Rectal smooth muscle tissue (tissue), 1 donor: ENCODE results near the gene WBP2.

Source experiments
- H3K27ac ChIP-seq: one replicate; pipeline ENCODE4 v1.7.0; 2013; ENCODE audit warnings: low read depth, low read length, inconsistent platforms
- H3K27me3 ChIP-seq: one replicate; pipeline ENCODE4 v1.7.0; 2013; ENCODE audit warnings: low read length; ENCODE audit not compliant: control insufficient read depth, insufficient read depth
- H3K36me3 ChIP-seq: one replicate; pipeline ENCODE4 v1.7.0; 2013; ENCODE audit warnings: low read length; ENCODE audit not compliant: control insufficient read depth, insufficient read depth
- H3K4me1 ChIP-seq: one replicate; pipeline ENCODE4 v1.7.0; 2013; ENCODE audit warnings: low read length; ENCODE audit not compliant: control insufficient read depth, insufficient read depth
- H3K4me3 ChIP-seq: one replicate; pipeline ENCODE4 v1.7.0; 2013; ENCODE audit warnings: low read length
- H3K9ac ChIP-seq: one replicate; pipeline ENCODE4 v1.7.0; 2013; ENCODE audit warnings: low read length

The WBP2 gene

GRCh38 chr17:75834279-75834920 is 20.7 kb downstream of the WBP2 start:
- Histone ChIP-seq H3K4me1 (no peaks in the 10 kb centered on the region), H3K27ac (no peak overlapping the region), H3K4me3 (no peak overlapping the region), H3K36me3 (peaks cover 9% of the 10 kb centered on the region), H3K9ac (no peak overlapping the region), H3K27me3 (no peaks in the 10 kb centered on the region)

DNA sequence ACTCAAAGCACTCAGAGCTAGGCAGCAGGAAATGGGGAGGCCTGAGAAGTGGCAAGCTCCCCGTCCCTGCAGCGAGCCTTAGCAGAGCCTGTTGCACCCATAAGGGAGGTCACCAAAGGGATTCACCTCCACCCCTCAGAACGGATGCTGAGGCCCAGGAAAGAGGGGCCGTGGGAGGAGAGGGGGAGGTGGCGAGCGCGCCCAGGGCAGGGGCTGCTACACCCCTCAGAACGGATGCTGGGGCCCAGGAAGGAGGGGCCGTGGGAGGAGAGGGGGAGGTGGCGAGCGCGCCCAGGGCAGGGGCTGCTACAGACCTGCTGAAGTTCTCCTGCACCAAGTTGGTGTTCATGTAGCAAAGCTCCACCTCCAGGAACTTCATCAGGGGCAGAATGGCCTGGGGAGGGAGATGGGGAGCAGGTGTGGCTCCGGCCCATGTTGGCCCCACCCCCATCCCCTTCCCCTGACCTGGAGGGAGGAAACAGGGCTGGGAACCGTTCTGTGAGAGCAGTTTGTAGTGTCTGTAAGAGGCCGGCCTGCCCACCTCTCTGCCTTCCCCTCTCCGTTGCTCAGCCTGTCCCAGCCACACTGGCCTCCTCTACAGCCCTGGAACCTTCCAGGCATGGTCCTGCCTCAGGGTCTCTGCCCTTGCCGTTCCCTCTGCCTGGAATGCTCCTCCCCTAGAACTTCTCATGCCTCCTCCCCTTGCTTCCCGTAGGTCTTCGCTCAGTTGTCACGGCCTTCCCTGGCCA is 22.3 kb downstream of the WBP2 start:
- Histone ChIP-seq H3K27me3 (no peaks in the 10 kb centered on the region), H3K36me3 (peaks cover 8% of the 10 kb centered on the region), H3K4me3 (no peak overlapping the region), H3K4me1 (peaks cover 5% of the 10 kb centered on the region), H3K27ac (peak overlapping the region; percentile 75), H3K9ac (no peak overlapping the region)

- no peak overlapping the region for H3K9ac ChIP-seq
- peak overlapping the region; percentile 75 for H3K27ac ChIP-seq
- peaks cover 6% of the 10 kb centered on the region for H3K36me3 ChIP-seq
- peaks cover 5% of the 10 kb centered on the region for H3K4me1 ChIP-seq
- H3K4me3 ChIP-seq: no peak overlapping the region
- H3K27me3 ChIP-seq: no peaks in the 10 kb centered on the region
Observed at GRCh38 chr17:75832164-75832651, 22.9 kb downstream of the WBP2 start.

GRCh38 chr17:75831032-75831571 is 24.0 kb downstream of the WBP2 start:
- peaks cover 5% of the 10 kb centered on the region for H3K4me1 ChIP-seq
- H3K27ac ChIP-seq: no peak overlapping the region
- H3K4me3 ChIP-seq: no peak overlapping the region
- H3K27me3 ChIP-seq: no peaks in the 10 kb centered on the region
- peaks cover 6% of the 10 kb centered on the region for H3K36me3 ChIP-seq
- no peak overlapping the region for H3K9ac ChIP-seq

GRCh38 chr17:75830164-75831031 is 24.7 kb downstream of the WBP2 start:
- Histone ChIP-seq H3K27ac (no peak overlapping the region), H3K4me1 (peaks cover 5% of the 10 kb centered on the region), H3K9ac (no peak overlapping the region), H3K27me3 (no peaks in the 10 kb centered on the region), H3K36me3 (peaks cover 6% of the 10 kb centered on the region), H3K4me3 (no peak overlapping the region)

GRCh38 chr17:75829747-75830146 is 25.4 kb downstream of the WBP2 start:
- no peak overlapping the region for H3K9ac ChIP-seq
- peaks cover 5% of the 10 kb centered on the region for H3K4me1 ChIP-seq
- no peak overlapping the region for H3K4me3 ChIP-seq
- peaks cover 6% of the 10 kb centered on the region for H3K36me3 ChIP-seq
- H3K27ac ChIP-seq: no peak overlapping the region
- no peaks in the 10 kb centered on the region for H3K27me3 ChIP-seq

DNA sequence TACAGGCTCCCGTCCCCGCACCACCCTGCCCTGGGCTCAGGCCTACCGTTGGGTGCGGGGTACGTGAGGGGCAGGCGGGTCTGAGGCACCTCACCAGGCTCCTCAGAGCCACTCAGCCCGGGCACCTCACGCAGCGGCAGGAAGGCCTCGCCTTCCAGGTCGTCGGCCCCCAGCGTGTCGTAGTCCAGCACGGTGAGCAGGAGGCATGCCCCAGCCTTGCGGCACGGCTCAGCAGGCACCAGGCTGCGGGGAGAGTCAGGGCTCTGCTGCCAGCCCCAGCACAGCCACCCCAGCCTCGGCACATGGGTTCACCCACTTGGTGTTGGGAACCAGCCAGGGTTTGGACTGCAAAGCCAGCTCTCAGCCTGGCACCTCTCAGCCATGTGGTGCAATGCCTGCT is 26.4 kb downstream of the WBP2 start:
- Histone ChIP-seq H3K27me3 (no peaks in the 10 kb centered on the region), H3K4me1 (peaks cover 5% of the 10 kb centered on the region), H3K27ac (no peak overlapping the region), H3K4me3 (no peak overlapping the region), H3K36me3 (peaks cover 6% of the 10 kb centered on the region), H3K9ac (no peak overlapping the region)

DNA sequence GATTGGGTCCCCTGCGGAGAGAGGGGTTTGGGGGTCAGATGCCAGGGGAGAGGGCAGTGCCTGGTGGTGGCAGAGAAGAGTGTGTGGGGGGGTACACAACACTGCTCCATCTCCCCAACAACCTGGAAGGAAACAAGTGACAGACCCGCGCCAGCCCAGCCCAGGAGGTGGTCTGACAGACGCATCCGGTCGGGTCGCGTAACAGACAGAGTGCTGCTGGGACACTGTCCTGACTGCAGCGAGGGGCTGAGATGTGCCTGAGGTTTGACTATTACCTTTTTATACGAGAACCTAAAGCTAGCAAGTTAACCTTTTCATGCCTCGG is 27.1 kb downstream of the WBP2 start:
- Histone ChIP-seq H3K4me1 (peaks cover 5% of the 10 kb centered on the region), H3K4me3 (peak overlapping the region; percentile 66), H3K36me3 (peaks cover 7% of the 10 kb centered on the region), H3K27me3 (no peaks in the 10 kb centered on the region), H3K27ac (peak overlapping the region; percentile 78), H3K9ac (no peak overlapping the region)

- H3K9ac ChIP-seq: no peak overlapping the region
- peak overlapping the region; percentile 66 for H3K4me3 ChIP-seq
- H3K4me1 ChIP-seq: peaks cover 5% of the 10 kb centered on the region
- H3K36me3 ChIP-seq: peaks cover 7% of the 10 kb centered on the region
- peak overlapping the region; percentile 78 for H3K27ac ChIP-seq
- H3K27me3 ChIP-seq: no peaks in the 10 kb centered on the region
Observed at GRCh38 chr17:75827308-75828075, 27.6 kb downstream of the WBP2 start.

- Histone ChIP-seq H3K27me3 (no peaks in the 10 kb centered on the region), H3K9ac (no peak overlapping the region), H3K36me3 (peaks cover 7% of the 10 kb centered on the region), H3K4me3 (no peak overlapping the region), H3K27ac (peak overlapping the region; percentile 78), H3K4me1 (peaks cover 5% of the 10 kb centered on the region)
Observed at GRCh38 chr17:75826561-75827307, 28.4 kb downstream of the WBP2 start.

- H3K4me1 ChIP-seq: peaks cover 5% of the 10 kb centered on the region
- H3K9ac ChIP-seq: no peak overlapping the region
- H3K27ac ChIP-seq: no peak overlapping the region
- no peaks in the 10 kb centered on the region for H3K27me3 ChIP-seq
- H3K36me3 ChIP-seq: peaks cover 13% of the 10 kb centered on the region
- H3K4me3 ChIP-seq: no peak overlapping the region
Observed at GRCh38 chr17:75825748-75826370, 29.3 kb downstream of the WBP2 start.
